ENCODE data around the gene NFIA. TPM values are rescaled to one million over a fixed set of nuclear protein-coding genes. Genes with fewer than 3 reads are reported as not detected.

NFIA gene
- total and polyA plus RNA-seq, 9 of the 15 experiments (the other 6 are each of a cell fraction or from before 2014, with no cell fraction given) = 5.3 to 24.9 (median 9.8) TPM

- peaks cover 6% of the 10 kb centered on the region; the same call in 2 of the 3 replicates for H3K36me3 ChIP-seq (ENCODE audit: control insufficient read depth, insufficient read depth, low read length)
- H3K79me2 ChIP-seq (ENCODE audit: control insufficient read depth, insufficient read depth, low read length) = peaks cover 87% of the 10 kb centered on the region
- intact Hi-C loops (cut with micrococcal nuclease) (no loop called here), in situ Hi-C loops (cut with MboI) (no loop called here)
- peaks cover 3 to 54% of the 10 kb centered on the region in 2 experiments; a peak in 4 of 5 replicates for H3K4me1 ChIP-seq (replicated peaks in 1 of 2; ENCODE audit: control insufficient read depth in 2 of 2, insufficient read depth in 2 of 2, low read length in 2 of 2)
- POLR2A ChIA-PET = interaction anchor here (0.6 to 3.7 kb wide), 9 partner anchors 9 to 118 kb away, joined by 3 to 25 read pairs (median 4); no protein-coding TSS in a partner anchor
- H3K4me2 ChIP-seq (ENCODE audit: insufficient read depth, low read length) = no peak overlapping the region
- BruUV-seq (replicated peaks) = no TSS peak
- H3K9me1 ChIP-seq (ENCODE audit: control insufficient read depth, insufficient read depth, low read length) = no peaks in the 10 kb centered on the region
- CTCF ChIA-PET (ENCODE audit: low intra/inter-chr PET ratio) = no interaction called here
- no peak overlapping the region for H3K4me3 ChIP-seq
- no peak for DNase-seq (ENCODE audit: extremely low read depth in 1 of 4, low spot score in 3 of 4)
- FAIRE-seq = no peak
- 0 out of 3 replicates have a peak overlapping the region, but pooled peaks have one; percentile 86 for H3K27ac ChIP-seq (ENCODE audit: extremely low read depth, low read depth, low read length)
- H3K9me3 ChIP-seq (replicated peaks; ENCODE audit: control insufficient read depth, insufficient read depth, low read depth, low read length) = no peaks in the 10 kb centered on the region
- H4K20me1 ChIP-seq (replicated peaks; ENCODE audit: control insufficient read depth, insufficient read depth, low read length) = no peaks in the 10 kb centered on the region
- ATAC-seq = no peak
- H3K27me3 ChIP-seq (ENCODE audit: control insufficient read depth in 2 of 2, insufficient read depth in 2 of 2, low read length in 2 of 2) = no peaks in the 10 kb centered on the region
- TF ChIP-seq ZFP30 (CRISPR knock-in tag; IDR thresholded peaks at IDR 0.05; ENCODE audit: borderline replicate concordance) = no peak
- H3K9ac ChIP-seq (ENCODE audit: insufficient read depth in 1 of 2, low read depth in 2 of 2, low read length in 2 of 2) = peak overlapping the region in 1 of 2 experiments; percentile 15; a peak in 1 of 4 replicates
- no peak overlapping the region; the same call in 1 of the 2 replicates for H2AFZ ChIP-seq (ENCODE audit: low read depth, low read length)
These were observed 86.7 kb downstream of the NFIA start for GRCh38 chr1:61169045-61169444.

DNA sequence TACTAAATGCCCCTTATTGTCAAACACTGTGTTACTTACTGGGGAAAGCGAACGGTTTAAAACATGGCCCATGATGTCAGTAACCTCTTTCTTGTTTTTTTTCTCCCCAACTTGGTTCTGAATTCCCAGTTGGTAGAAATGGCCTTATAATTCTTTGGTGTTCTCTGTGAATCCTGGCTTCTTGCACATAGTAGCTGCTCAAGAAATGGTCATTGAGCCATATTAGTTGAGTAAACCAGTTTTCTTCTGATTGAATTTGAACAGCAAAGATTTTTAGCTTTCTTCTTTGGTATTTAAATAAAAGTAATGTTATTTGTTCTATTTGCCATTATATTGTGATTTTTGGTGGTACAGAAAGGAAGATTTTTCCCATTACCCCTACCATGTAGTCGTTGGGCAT lies 87.3 kb downstream of the NFIA start:
- FAIRE-seq (no peak), ATAC-seq (no peak), DNase-seq (ENCODE audit: extremely low read depth in 1 of 4, low spot score in 3 of 4) (no peak)
- H3K79me2 ChIP-seq (ENCODE audit: control insufficient read depth, insufficient read depth, low read length) = peaks cover 90% of the 10 kb centered on the region
- no peak overlapping the region for H3K4me2 ChIP-seq (ENCODE audit: insufficient read depth, low read length)
- no peak overlapping the region for H3K4me3 ChIP-seq
- H3K9me3 ChIP-seq (replicated peaks; ENCODE audit: control insufficient read depth, insufficient read depth, low read depth, low read length) = no peaks in the 10 kb centered on the region
- peaks cover 9% of the 10 kb centered on the region; the same call in 2 of the 3 replicates for H3K36me3 ChIP-seq (ENCODE audit: control insufficient read depth, insufficient read depth, low read length)
- BruUV-seq (replicated peaks) = no TSS peak
- in situ Hi-C loops (cut with MboI) (no loop called here), intact Hi-C loops (cut with micrococcal nuclease) (no loop called here)
- H3K9me1 ChIP-seq (ENCODE audit: control insufficient read depth, insufficient read depth, low read length) = no peaks in the 10 kb centered on the region
- WGBS (ENCODE audit: insufficient coverage, low coverage, missing lambda C conversion rate) = 76% methylated on average over 3 of the region's 3 CpGs
- ChIA-PET CTCF (ENCODE audit: low intra/inter-chr PET ratio) (no interaction called here), POLR2A (interaction anchor here (0.7 to 3.7 kb wide), 8 partner anchors 9 to 94 kb away, joined by 3 to 25 read pairs (median 4); no protein-coding TSS in a partner anchor)
- H3K27me3 ChIP-seq (ENCODE audit: control insufficient read depth in 2 of 2, insufficient read depth in 2 of 2, low read length in 2 of 2) = no peaks in the 10 kb centered on the region
- H3K27ac ChIP-seq (ENCODE audit: extremely low read depth, low read depth, low read length) = peak overlapping the region; percentile 86
- no peaks in the 10 kb centered on the region for H4K20me1 ChIP-seq (replicated peaks; ENCODE audit: control insufficient read depth, insufficient read depth, low read length)
- no peak overlapping the region for H3K9ac ChIP-seq (ENCODE audit: insufficient read depth in 1 of 2, low read depth in 2 of 2, low read length in 2 of 2)
- H3K4me1 ChIP-seq (replicated peaks in 1 of 2; ENCODE audit: control insufficient read depth in 2 of 2, insufficient read depth in 2 of 2, low read length in 2 of 2) = peaks cover 4 to 60% of the 10 kb centered on the region in 2 experiments; a peak in 4 of 5 replicates
- no peak overlapping the region for H2AFZ ChIP-seq (ENCODE audit: low read depth, low read length)
- TF ChIP-seq BCOR (IDR thresholded peaks at IDR 0.05) = peak; percentile 55; the same call in 1 of the 2 replicates
- TF ChIP-seq, protein P1, sequence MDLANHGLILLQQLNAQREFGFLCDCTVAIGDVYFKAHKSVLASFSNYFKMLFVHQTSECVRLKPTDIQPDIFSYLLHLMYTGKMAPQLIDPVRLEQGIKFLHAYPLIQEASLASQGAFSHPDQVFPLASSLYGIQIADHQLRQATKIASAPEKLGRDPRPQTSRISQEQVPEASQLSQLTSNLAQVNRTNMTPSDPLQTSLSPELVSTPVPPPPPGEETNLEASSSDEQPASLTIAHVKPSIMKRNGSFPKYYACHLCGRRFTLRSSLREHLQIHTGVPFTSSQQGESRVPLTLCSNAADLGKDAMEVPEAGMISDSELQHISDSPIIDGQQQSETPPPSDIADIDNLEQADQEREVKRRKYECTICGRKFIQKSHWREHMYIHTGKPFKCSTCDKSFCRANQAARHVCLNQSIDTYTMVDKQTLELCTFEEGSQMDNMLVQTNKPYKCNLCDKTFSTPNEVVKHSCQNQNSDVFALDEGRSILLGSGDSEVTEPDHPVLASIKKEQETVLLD (IDR thresholded peaks at IDR 0.05) = no peak
- 0 out of 2 replicates have a peak, but pooled peaks have one; percentile 23 for TF ChIP-seq ADNP (tag; IDR thresholded peaks at IDR 0.05)
- 0 out of 2 replicates have a peak, but pooled peaks have one; percentile 10 for TF ChIP-seq HDAC2 (IDR thresholded peaks at IDR 0.05)
- no peak for TF ChIP-seq ZNF311 (CRISPR knock-in tag; IDR thresholded peaks at IDR 0.05)
- TF ChIP-seq SMARCA5 (IDR thresholded peaks at IDR 0.05) = 0 out of 2 replicates have a peak, but pooled peaks have one; percentile 37
- TF ChIP-seq, protein P2, sequence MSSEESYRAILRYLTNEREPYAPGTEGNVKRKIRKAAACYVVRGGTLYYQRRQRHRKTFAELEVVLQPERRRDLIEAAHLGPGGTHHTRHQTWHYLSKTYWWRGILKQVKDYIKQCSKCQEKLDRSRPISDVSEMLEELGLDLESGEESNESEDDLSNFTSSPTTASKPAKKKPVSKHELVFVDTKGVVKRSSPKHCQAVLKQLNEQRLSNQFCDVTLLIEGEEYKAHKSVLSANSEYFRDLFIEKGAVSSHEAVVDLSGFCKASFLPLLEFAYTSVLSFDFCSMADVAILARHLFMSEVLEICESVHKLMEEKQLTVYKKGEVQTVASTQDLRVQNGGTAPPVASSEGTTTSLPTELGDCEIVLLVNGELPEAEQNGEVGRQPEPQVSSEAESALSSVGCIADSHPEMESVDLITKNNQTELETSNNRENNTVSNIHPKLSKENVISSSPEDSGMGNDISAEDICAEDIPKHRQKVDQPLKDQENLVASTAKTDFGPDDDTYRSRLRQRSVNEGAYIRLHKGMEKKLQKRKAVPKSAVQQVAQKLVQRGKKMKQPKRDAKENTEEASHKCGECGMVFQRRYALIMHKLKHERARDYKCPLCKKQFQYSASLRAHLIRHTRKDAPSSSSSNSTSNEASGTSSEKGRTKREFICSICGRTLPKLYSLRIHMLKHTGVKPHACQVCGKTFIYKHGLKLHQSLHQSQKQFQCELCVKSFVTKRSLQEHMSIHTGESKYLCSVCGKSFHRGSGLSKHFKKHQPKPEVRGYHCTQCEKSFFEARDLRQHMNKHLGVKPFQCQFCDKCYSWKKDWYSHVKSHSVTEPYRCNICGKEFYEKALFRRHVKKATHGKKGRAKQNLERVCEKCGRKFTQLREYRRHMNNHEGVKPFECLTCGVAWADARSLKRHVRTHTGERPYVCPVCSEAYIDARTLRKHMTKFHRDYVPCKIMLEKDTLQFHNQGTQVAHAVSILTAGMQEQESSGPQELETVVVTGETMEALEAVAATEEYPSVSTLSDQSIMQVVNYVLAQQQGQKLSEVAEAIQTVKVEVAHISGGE (CRISPR knock-in tag; IDR thresholded peaks at IDR 0.05) = no peak
- no peak for TF ChIP-seq CREB3L1 (IDR thresholded peaks at IDR 0.05; ENCODE audit: borderline replicate concordance, low read depth)
